Mesendoderm (in vitro differentiated cells): ENCODE results near the gene KIR3DL1.
"Not testable (repeated sequence)": the region's sequence is repeated elsewhere in the genome, so short reads cannot be mapped to it uniquely, and the experiment has no call there.

ENCODE experiments used
- DNase-seq: peaks from one replicate; pipeline ENCODE4 v3.0.0; 2013
- H2AK5ac ChIP-seq: 2 replicates; pipeline ENCODE4 v1.6.1; 2013; ENCODE audit warnings: low read length, inconsistent platforms
- H2BK120ac ChIP-seq: 2 replicates; pipeline ENCODE4 v1.6.1; 2013; ENCODE audit warnings: low read depth, mild to moderate bottlenecking, low read length, moderate library complexity, mixed read lengths
- H2BK15ac ChIP-seq: replicated peaks from 2 replicates; pipeline ENCODE4 v1.6.1; 2013; ENCODE audit warnings: low read depth, mild to moderate bottlenecking, moderate library complexity
- H2BK5ac ChIP-seq: 2 replicates; pipeline ENCODE4 v1.6.1; 2013; ENCODE audit warnings: low read length, inconsistent platforms
- H3K18ac ChIP-seq: 2 replicates; pipeline ENCODE4 v1.6.1; 2013; ENCODE audit warnings: mild to moderate bottlenecking, low read length, mixed read lengths
- H3K23ac ChIP-seq: one replicate; pipeline ENCODE4 v1.6.1; 2013; ENCODE audit warnings: low read length
- H3K27ac ChIP-seq: 2 replicates; pipeline ENCODE4 v1.5.1; 2013; ENCODE audit warnings: low read depth, mild to moderate bottlenecking, inconsistent platforms, low read length, moderate library complexity
- H3K27me3 ChIP-seq: 2 replicates; pipeline ENCODE4 v1.6.1; 2013; ENCODE audit warnings: low read length, control low read depth, mild to moderate bottlenecking, inconsistent platforms; ENCODE audit not compliant: insufficient read depth, poor library complexity
- H3K36me3 ChIP-seq: 2 replicates; pipeline ENCODE4 v1.6.1; 2013; ENCODE audit warnings: low read length, inconsistent platforms; ENCODE audit not compliant: control insufficient read depth, insufficient read depth
- H3K4ac ChIP-seq: one replicate; pipeline ENCODE4 v1.6.1; 2013; ENCODE audit warnings: low read depth, mild to moderate bottlenecking, low read length, moderate library complexity
- H3K4me1 ChIP-seq: 2 replicates; pipeline ENCODE4 v1.6.1; 2013; ENCODE audit warnings: low read depth, low read length, inconsistent platforms; ENCODE audit not compliant: control insufficient read depth
- H3K4me2 ChIP-seq: 2 replicates; pipeline ENCODE4 v1.6.1; 2013; ENCODE audit warnings: low read length
- H3K4me3 ChIP-seq: 2 replicates; pipeline ENCODE4 v1.5.1; 2013; ENCODE audit warnings: mild to moderate bottlenecking, low read length
- H3K56ac ChIP-seq: one replicate; pipeline ENCODE4 v1.6.1; 2013; ENCODE audit warnings: low read length
- H3K79me1 ChIP-seq: 2 replicates; pipeline ENCODE4 v1.6.1; 2013; ENCODE audit warnings: low read length, inconsistent platforms
- H3K79me2 ChIP-seq: 2 replicates; pipeline ENCODE4 v1.6.1; 2013; ENCODE audit warnings: mild to moderate bottlenecking, low read length; ENCODE audit not compliant: control insufficient read depth, insufficient read depth
- H3K9ac ChIP-seq: 2 replicates; pipeline ENCODE4 v1.6.1; 2013; ENCODE audit warnings: low read length, inconsistent platforms
- H4K5ac ChIP-seq: one replicate; pipeline ENCODE4 v1.6.1; 2013; ENCODE audit warnings: low read length
- H4K8ac ChIP-seq: one replicate; pipeline ENCODE4 v1.6.1; 2013; ENCODE audit warnings: low read depth, mild to moderate bottlenecking, control low read depth, low read length, moderate library complexity
- WGBS: extraction: QIAGEN DNeasy Blood & Tissue Kit; methylation state at CpG from one replicate; pipeline ENCODE4 v1.1.7; 2013; ENCODE audit warnings: low lambda C conversion rate, missing lambda C conversion rate; ENCODE audit not compliant: insufficient coverage; ENCODE audit errors: extremely low coverage; 5-methylcytosine and 5-hydroxymethylcytosine counted together

Gene KIR3DL1

GRCh38 chr19:54775095-54775815 is 41.0 kb upstream of the KIR3DL1 start:
- H3K18ac ChIP-seq, H2BK15ac ChIP-seq, H3K9ac ChIP-seq, H2BK5ac ChIP-seq, H3K4me2 ChIP-seq, H3K36me3 ChIP-seq, H3K23ac ChIP-seq, H3K4me1 ChIP-seq, H3K4ac ChIP-seq, H2AK5ac ChIP-seq, H3K27me3 ChIP-seq, H3K79me1 ChIP-seq, H3K56ac ChIP-seq, DNase-seq, H3K79me2 ChIP-seq, H2BK120ac ChIP-seq, H3K4me3 ChIP-seq, H4K5ac ChIP-seq, H4K8ac ChIP-seq, H3K27ac ChIP-seq: not testable (repeated sequence)
- WGBS, result no CpG with 5 or more reads among the region's 12 CpGs

GRCh38 chr19:54775830-54776229 is 40.4 kb upstream of the KIR3DL1 start:
- not testable (repeated sequence) for H3K18ac ChIP-seq

GRCh38 chr19:54777851-54778250 is 38.4 kb upstream of the KIR3DL1 start:
- H3K23ac ChIP-seq, H3K4ac ChIP-seq, H4K8ac ChIP-seq, H3K56ac ChIP-seq, H3K27ac ChIP-seq, H3K36me3 ChIP-seq, H2BK15ac ChIP-seq, H3K79me2 ChIP-seq, H3K4me3 ChIP-seq, H2BK5ac ChIP-seq, H3K4me1 ChIP-seq, H4K5ac ChIP-seq, H3K18ac ChIP-seq, H3K79me1 ChIP-seq, H2AK5ac ChIP-seq, H2BK120ac ChIP-seq, DNase-seq, H3K27me3 ChIP-seq, H3K4me2 ChIP-seq, H3K9ac ChIP-seq: not testable (repeated sequence)
- WGBS, result no CpG with 5 or more reads among the region's 4 CpGs

More at GRCh38 chr19:54775830-54776229, 40.4 kb upstream of the KIR3DL1 start:
- WGBS, result no CpG with 5 or more reads among the region's 8 CpGs
- H3K56ac ChIP-seq, H4K5ac ChIP-seq, H3K23ac ChIP-seq, H2BK120ac ChIP-seq, H3K79me2 ChIP-seq, H2BK5ac ChIP-seq, H2BK15ac ChIP-seq, H3K36me3 ChIP-seq, H3K27me3 ChIP-seq, H2AK5ac ChIP-seq, H3K4ac ChIP-seq, H3K4me1 ChIP-seq, H3K9ac ChIP-seq, H3K4me3 ChIP-seq, H3K79me1 ChIP-seq, DNase-seq, H3K4me2 ChIP-seq, H3K27ac ChIP-seq, H4K8ac ChIP-seq: not testable (repeated sequence)

GRCh38 chr19:54778896-54779295 is 37.4 kb upstream of the KIR3DL1 start:
- not testable (repeated sequence) for H3K18ac ChIP-seq, H3K23ac ChIP-seq, H3K56ac ChIP-seq, H2BK15ac ChIP-seq, H3K27me3 ChIP-seq, H3K79me2 ChIP-seq, H3K9ac ChIP-seq, H3K4me3 ChIP-seq, H3K27ac ChIP-seq, H2AK5ac ChIP-seq, H3K36me3 ChIP-seq, H2BK5ac ChIP-seq, H3K4me1 ChIP-seq, H4K8ac ChIP-seq, H3K79me1 ChIP-seq, H3K4ac ChIP-seq, H4K5ac ChIP-seq, DNase-seq, H3K4me2 ChIP-seq, H2BK120ac ChIP-seq
- no CpG with 5 or more reads among the region's 7 CpGs for WGBS

GRCh38 chr19:54782916-54783315 is 33.4 kb upstream of the KIR3DL1 start:
- not testable (repeated sequence) for H3K79me1 ChIP-seq, H3K4me2 ChIP-seq, H3K18ac ChIP-seq, H3K36me3 ChIP-seq, H3K4me3 ChIP-seq, DNase-seq, H2BK5ac ChIP-seq, H3K79me2 ChIP-seq, H2BK15ac ChIP-seq, H2AK5ac ChIP-seq, H3K56ac ChIP-seq, H2BK120ac ChIP-seq, H3K27ac ChIP-seq, H3K4ac ChIP-seq, H4K5ac ChIP-seq, H4K8ac ChIP-seq, H3K4me1 ChIP-seq, H3K27me3 ChIP-seq, H3K9ac ChIP-seq, H3K23ac ChIP-seq
- WGBS, result no CpG with 5 or more reads among the region's 4 CpGs
